A549 treated with Mapracorat at 1 μM for 4 hours (cell line): ENCODE results near the gene CCDC83. TPM values are rescaled to one million over a fixed set of nuclear protein-coding genes. Genes with fewer than 3 reads are reported as not detected.

Source experiments
- total RNA-seq: library from RNA; stranded (reverse); fragments of 200-300 nt; extraction: Qiagen RNA extraction; gene quantifications from 5 replicates; pipeline ENCODE4 v1.2.3, GENCODE V29; 2022

CCDC83 gene
- total RNA-seq: not detected in 5 replicates

DNA sequence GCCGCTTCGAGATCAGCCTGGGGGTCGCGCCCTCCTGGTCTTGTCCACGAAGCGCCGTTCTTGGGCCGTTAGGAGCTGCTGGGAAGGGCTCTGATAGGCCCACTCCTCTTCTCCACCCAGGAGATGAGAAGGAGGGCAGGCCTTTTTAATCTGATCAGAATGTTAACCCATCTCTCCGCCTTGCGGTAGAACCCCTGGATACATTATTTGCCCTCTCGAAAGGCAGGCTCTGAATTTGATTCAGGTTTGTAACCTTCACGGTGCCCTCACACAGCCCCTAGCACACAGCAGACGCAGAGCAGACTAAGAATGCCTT, at the start of gene CCDC83:
Gene CCDC83, plus strand, starts transcription at position 43 of the 316 bp plus-strand sequence. CDS start 9,741 bp downstream, outside the sequence.

GRCh38 chr11:85810871-85811611, 44.1 kb upstream of the CCDC83 start, which contains the start of gene SYTL2:
Gene SYTL2, minus strand, starts transcription at chr11:85811141. Its CDS starts 53,416 bp downstream, at chr11:85757725.

Other genes starting within 250 kb of the CCDC83 start
- gene DLG2, start 228.0 kb upstream of the CCDC83 start, total RNA-seq: 0.16 to 0.34 TPM (median 0.27 TPM) in 4 of 5 replicates, not detected in the other
- 49.2 to 65.2 TPM (median 52.8 TPM) in 5 replicates for gene TMEM126B, start 226.8 kb upstream of the CCDC83 start, total RNA-seq
- gene TMEM126A, start 207.4 kb upstream of the CCDC83 start, total RNA-seq: 53.4 to 59.8 TPM (median 58.1 TPM) in 5 replicates
- 20.9 to 29.5 TPM (median 27.8 TPM) in 5 replicates for gene CREBZF, start 190.3 kb upstream of the CCDC83 start, total RNA-seq
- not detected in 5 replicates for gene CCDC89, start 169.2 kb upstream of the CCDC83 start, total RNA-seq
- gene SYTL2, start 44.2 kb upstream of the CCDC83 start, total RNA-seq: 8.8 to 14.6 TPM (median 9.5 TPM) in 5 replicates
- 67.0 to 86.9 TPM (median 79.9 TPM) in 5 replicates for gene PICALM, start 213.7 kb downstream of the CCDC83 start, total RNA-seq